Neural cell (in vitro differentiated cells): ENCODE results near the gene ARID3C.

Source experiments
- EP300 ChIP-seq: fragments of 450-650 bp; conservative IDR thresholded peaks from 2 replicates; pipeline ENCODE4 v1.6.1; 2014; ENCODE audit warnings: antibody characterized with exemption, mild to moderate bottlenecking, moderate library complexity; ENCODE audit not compliant: poor library complexity, severe bottlenecking
- EZH2 ChIP-seq: fragments of 200-600, 300-800 bp; shearing (Covaris generic), sonication (generic); IDR thresholded peaks from 2 replicates; pipeline ENCODE4 v1.6.1; 2014; ENCODE audit warnings: antibody characterized with exemption, low read length, borderline replicate concordance, mild to moderate bottlenecking; ENCODE audit not compliant: insufficient read depth, poor library complexity, severe bottlenecking

GRCh38 chr9:34625186-34625486 lies 3.7 kb downstream of the ARID3C start:
- TF ChIP-seq EZH2 (no peak), EP300 (no peak)
